ENCODE data around the gene GMPR2. TPM values are rescaled to one million over a fixed set of nuclear protein-coding genes. Genes with fewer than 3 reads are reported as not detected.

GMPR2 gene
- total and polyA plus RNA-seq, 2 experiments from 2014 or later = 60.6 to 70.6 TPM

DNA sequence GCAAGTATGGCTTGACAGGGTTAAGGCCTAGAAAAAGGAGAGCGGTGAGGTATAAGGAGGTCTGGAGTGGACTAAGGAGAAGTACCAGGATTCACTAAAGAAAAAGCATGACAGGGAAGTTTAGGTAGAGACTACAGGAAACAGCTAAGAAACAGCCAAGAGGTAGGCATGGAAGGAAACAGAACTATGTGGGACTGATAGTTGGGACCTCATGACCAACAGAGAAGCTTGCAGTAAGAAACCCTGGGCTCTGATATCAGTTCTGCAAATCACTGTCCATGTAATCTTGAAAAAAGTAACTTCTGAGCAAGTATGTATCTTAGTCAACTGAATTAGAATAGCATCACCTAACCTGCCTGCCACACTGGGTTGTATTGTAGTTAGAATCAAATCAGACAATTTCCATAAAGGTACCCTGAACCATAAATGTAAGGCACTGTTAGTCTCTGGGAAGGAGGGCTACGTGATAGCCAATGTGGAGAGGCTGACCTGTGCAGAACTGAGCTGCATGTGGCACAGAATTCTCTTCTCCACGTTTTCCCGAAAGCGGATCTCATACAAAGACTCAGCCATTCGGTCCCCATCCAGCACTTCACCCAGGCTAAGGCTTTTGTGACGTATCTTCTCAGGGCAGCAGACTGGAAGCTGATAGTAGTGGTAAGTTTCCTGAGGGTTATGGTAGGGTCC lies 38.4 kb upstream of the GMPR2 start:
- ATAC-seq (no peak), DNase-seq (ENCODE audit: low spot score) (no peak)
- 0 out of 2 replicates have a peak, but pooled peaks cover 2% of the 10 kb centered on the region for H3K79me2 ChIP-seq (replicated peaks; ENCODE audit: insufficient read depth)
- peaks cover 6% of the 10 kb centered on the region for H3K9me3 Mint-ChIP-seq
- no peaks in the 10 kb centered on the region for H3K9me2 ChIP-seq (ENCODE audit: insufficient read depth)
- no peak overlapping the region; the same call in 1 of the 2 replicates for H2AFZ ChIP-seq
- H3K4me1 Mint-ChIP-seq = peaks cover 26% of the 10 kb centered on the region
- peak overlapping the region; percentile 95 for H3K4me3 ChIP-seq
- TF ChIP-seq EZH2 (IDR thresholded peaks at IDR 0.05; ENCODE audit: low read depth, unreplicated experiment) = no peak
- no peak for TF ChIP-seq NANOG (IDR thresholded peaks at IDR 0.05; ENCODE audit: borderline replicate concordance)
- no peak for TF ChIP-seq STAT1 (IDR thresholded peaks at IDR 0.05; ENCODE audit: unreplicated experiment)
- TF ChIP-seq ZNF331 (CRISPR knock-in tag; IDR thresholded peaks at IDR 0.05; ENCODE audit: low read depth) = no peak
- TF ChIP-seq, protein P1, sequence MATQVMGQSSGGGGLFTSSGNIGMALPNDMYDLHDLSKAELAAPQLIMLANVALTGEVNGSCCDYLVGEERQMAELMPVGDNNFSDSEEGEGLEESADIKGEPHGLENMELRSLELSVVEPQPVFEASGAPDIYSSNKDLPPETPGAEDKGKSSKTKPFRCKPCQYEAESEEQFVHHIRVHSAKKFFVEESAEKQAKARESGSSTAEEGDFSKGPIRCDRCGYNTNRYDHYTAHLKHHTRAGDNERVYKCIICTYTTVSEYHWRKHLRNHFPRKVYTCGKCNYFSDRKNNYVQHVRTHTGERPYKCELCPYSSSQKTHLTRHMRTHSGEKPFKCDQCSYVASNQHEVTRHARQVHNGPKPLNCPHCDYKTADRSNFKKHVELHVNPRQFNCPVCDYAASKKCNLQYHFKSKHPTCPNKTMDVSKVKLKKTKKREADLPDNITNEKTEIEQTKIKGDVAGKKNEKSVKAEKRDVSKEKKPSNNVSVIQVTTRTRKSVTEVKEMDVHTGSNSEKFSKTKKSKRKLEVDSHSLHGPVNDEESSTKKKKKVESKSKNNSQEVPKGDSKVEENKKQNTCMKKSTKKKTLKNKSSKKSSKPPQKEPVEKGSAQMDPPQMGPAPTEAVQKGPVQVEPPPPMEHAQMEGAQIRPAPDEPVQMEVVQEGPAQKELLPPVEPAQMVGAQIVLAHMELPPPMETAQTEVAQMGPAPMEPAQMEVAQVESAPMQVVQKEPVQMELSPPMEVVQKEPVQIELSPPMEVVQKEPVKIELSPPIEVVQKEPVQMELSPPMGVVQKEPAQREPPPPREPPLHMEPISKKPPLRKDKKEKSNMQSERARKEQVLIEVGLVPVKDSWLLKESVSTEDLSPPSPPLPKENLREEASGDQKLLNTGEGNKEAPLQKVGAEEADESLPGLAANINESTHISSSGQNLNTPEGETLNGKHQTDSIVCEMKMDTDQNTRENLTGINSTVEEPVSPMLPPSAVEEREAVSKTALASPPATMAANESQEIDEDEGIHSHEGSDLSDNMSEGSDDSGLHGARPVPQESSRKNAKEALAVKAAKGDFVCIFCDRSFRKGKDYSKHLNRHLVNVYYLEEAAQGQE (IDR thresholded peaks at IDR 0.05; ENCODE audit: unreplicated experiment) = no peak
- TF ChIP-seq, protein P2, sequence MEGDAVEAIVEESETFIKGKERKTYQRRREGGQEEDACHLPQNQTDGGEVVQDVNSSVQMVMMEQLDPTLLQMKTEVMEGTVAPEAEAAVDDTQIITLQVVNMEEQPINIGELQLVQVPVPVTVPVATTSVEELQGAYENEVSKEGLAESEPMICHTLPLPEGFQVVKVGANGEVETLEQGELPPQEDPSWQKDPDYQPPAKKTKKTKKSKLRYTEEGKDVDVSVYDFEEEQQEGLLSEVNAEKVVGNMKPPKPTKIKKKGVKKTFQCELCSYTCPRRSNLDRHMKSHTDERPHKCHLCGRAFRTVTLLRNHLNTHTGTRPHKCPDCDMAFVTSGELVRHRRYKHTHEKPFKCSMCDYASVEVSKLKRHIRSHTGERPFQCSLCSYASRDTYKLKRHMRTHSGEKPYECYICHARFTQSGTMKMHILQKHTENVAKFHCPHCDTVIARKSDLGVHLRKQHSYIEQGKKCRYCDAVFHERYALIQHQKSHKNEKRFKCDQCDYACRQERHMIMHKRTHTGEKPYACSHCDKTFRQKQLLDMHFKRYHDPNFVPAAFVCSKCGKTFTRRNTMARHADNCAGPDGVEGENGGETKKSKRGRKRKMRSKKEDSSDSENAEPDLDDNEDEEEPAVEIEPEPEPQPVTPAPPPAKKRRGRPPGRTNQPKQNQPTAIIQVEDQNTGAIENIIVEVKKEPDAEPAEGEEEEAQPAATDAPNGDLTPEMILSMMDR (conservative IDR thresholded peaks at IDR 0.05; ENCODE audit: low read depth in 2 of 2) = no peak
- no peak for TF ChIP-seq ZNF114 (CRISPR knock-in tag; IDR thresholded peaks at IDR 0.05)
- TF ChIP-seq, protein P3, sequence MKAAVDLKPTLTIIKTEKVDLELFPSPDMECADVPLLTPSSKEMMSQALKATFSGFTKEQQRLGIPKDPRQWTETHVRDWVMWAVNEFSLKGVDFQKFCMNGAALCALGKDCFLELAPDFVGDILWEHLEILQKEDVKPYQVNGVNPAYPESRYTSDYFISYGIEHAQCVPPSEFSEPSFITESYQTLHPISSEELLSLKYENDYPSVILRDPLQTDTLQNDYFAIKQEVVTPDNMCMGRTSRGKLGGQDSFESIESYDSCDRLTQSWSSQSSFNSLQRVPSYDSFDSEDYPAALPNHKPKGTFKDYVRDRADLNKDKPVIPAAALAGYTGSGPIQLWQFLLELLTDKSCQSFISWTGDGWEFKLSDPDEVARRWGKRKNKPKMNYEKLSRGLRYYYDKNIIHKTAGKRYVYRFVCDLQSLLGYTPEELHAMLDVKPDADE (IDR thresholded peaks at IDR 0.05) = no peak
- no peak for TF ChIP-seq JUNB (IDR thresholded peaks at IDR 0.05; ENCODE audit: unreplicated experiment)
- TF ChIP-seq, protein P4, sequence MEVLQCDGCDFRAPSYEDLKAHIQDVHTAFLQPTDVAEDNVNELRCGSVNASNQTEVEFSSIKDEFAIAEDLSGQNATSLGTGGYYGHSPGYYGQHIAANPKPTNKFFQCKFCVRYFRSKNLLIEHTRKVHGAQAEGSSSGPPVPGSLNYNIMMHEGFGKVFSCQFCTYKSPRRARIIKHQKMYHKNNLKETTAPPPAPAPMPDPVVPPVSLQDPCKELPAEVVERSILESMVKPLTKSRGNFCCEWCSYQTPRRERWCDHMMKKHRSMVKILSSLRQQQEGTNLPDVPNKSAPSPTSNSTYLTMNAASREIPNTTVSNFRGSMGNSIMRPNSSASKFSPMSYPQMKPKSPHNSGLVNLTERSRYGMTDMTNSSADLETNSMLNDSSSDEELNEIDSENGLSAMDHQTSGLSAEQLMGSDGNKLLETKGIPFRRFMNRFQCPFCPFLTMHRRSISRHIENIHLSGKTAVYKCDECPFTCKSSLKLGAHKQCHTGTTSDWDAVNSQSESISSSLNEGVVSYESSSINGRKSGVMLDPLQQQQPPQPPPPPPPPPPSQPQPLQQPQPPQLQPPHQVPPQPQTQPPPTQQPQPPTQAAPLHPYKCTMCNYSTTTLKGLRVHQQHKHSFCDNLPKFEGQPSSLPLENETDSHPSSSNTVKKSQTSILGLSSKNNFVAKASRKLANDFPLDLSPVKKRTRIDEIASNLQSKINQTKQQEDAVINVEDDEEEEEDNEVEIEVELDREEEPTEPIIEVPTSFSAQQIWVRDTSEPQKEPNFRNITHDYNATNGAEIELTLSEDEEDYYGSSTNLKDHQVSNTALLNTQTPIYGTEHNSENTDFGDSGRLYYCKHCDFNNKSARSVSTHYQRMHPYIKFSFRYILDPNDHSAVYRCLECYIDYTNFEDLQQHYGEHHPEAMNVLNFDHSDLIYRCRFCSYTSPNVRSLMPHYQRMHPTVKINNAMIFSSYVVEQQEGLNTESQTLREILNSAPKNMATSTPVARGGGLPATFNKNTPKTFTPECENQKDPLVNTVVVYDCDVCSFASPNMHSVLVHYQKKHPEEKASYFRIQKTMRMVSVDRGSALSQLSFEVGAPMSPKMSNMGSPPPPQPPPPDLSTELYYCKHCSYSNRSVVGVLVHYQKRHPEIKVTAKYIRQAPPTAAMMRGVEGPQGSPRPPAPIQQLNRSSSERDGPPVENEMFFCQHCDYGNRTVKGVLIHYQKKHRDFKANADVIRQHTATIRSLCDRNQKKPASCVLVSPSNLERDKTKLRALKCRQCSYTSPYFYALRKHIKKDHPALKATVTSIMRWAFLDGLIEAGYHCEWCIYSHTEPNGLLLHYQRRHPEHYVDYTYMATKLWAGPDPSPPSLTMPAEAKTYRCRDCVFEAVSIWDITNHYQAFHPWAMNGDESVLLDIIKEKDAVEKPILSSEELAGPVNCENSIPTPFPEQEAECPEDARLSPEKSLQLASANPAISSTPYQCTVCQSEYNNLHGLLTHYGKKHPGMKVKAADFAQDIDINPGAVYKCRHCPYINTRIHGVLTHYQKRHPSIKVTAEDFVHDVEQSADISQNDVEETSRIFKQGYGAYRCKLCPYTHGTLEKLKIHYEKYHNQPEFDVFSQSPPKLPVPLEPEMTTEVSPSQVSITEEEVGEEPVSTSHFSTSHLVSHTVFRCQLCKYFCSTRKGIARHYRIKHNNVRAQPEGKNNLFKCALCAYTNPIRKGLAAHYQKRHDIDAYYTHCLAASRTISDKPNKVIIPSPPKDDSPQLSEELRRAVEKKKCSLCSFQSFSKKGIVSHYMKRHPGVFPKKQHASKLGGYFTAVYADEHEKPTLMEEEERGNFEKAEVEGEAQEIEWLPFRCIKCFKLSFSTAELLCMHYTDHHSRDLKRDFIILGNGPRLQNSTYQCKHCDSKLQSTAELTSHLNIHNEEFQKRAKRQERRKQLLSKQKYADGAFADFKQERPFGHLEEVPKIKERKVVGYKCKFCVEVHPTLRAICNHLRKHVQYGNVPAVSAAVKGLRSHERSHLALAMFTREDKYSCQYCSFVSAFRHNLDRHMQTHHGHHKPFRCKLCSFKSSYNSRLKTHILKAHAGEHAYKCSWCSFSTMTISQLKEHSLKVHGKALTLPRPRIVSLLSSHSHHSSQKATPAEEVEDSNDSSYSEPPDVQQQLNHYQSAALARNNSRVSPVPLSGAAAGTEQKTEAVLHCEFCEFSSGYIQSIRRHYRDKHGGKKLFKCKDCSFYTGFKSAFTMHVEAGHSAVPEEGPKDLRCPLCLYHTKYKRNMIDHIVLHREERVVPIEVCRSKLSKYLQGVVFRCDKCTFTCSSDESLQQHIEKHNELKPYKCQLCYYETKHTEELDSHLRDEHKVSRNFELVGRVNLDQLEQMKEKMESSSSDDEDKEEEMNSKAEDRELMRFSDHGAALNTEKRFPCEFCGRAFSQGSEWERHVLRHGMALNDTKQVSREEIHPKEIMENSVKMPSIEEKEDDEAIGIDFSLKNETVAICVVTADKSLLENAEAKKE (CRISPR knock-in tag; IDR thresholded peaks at IDR 0.05) = no peak
- no peak for TF ChIP-seq EZH2phosphoT487 (IDR thresholded peaks at IDR 0.05; ENCODE audit: unreplicated experiment)
- TF ChIP-seq POLR2AphosphoS5 (IDR thresholded peaks at IDR 0.05; ENCODE audit: low read depth) = no peak
- TF ChIP-seq CREB1 (CRISPR knock-in tag; IDR thresholded peaks at IDR 0.05; ENCODE audit: low read depth) = no peak
- H3K27me3 ChIP-seq (ENCODE audit: insufficient read depth) = no peaks in the 10 kb centered on the region
- H3K27me3 Mint-ChIP-seq (ENCODE audit: insufficient read depth, low read depth, poor library complexity) = peaks cover 11% of the 10 kb centered on the region
- H3K4me1 ChIP-seq (ENCODE audit: insufficient read depth) = peaks cover 8% of the 10 kb centered on the region
- no peak overlapping the region for H3K27ac ChIP-seq (ENCODE audit: low read depth)
- H4K20me1 ChIP-seq (replicated peaks; ENCODE audit: insufficient read depth) = no peaks in the 10 kb centered on the region; the same call in 1 of the 2 replicates
- H3K36me3 Mint-ChIP-seq (ENCODE audit: low read depth) = peaks cover 46% of the 10 kb centered on the region
- H3F3A ChIP-seq (replicated peaks; ENCODE audit: low read depth) = peaks cover 18% of the 10 kb centered on the region
- H3K36me3 ChIP-seq (ENCODE audit: insufficient read depth) = no peaks in the 10 kb centered on the region
- peak overlapping the region; percentile 90 for H3K4me2 ChIP-seq
- peak overlapping the region; percentile 91 for H3K4me3 Mint-ChIP-seq
- 0 out of 2 replicates have a peak overlapping the region, but pooled peaks have one; percentile 40 for H3K27ac Mint-ChIP-seq
